Measurements from ENCODE around the gene ERP29. TPM values are rescaled to one million over a fixed set of nuclear protein-coding genes. Genes with fewer than 3 reads are reported as not detected.

The ERP29 gene
- 10 to 100 TPM; 39.8 to 62.7 (median 49.1) TPM for total RNA-seq

DNA sequence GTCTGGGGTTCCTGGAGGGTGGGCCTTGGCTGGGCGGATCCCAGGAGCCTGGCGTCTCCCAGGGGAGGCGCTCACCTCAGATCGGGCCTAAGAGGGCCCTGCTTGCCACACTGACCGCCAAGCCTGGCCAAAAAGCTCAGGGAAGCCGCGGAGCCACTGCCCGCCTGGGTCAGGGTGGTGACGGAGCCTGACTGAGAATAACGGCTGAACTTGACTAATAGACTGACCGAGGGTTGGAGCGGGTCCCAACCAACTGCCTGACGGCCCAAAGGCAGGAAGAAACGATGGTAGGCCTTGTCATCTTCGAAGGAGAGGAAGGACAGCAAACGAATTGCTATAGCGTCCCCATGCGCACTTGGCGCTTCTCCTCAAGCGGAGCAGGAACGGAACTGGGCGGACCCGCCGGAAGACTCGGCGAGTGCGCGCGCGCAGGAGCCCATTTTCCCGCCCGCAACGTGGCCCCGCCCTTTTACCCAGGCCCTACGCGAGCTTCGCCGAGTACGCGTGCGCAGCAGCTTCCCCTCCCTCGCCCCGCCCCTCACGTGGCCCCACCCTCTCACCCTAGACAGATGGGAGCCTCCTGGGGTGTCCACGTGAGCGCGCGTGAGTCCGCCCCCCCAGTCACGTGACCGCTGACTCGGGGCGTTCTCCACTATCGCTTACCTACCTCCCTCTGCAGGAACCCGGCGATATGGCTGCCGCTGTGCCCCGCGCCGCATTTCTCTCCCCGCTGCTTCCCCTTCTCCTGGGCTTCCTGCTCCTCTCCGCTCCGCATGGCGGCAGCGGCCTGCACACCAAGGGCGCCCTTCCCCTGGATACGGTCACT, at the start of gene ERP29, which contains the start of gene TMEM116:
ERP29 (plus strand) TSS at position 652 of the 826 bp plus-strand sequence; CDS start at position 692, 40 bp downstream.
TMEM116 (minus strand) TSS at position 391 of the 826 bp plus-strand sequence. CDS start 7,895 bp downstream, outside the sequence.
- no peaks in the 10 kb centered on the region for H3K9me3 ChIP-seq
- peaks cover 3 to 26% (median 7%) of the 10 kb centered on the region in 4 donors for H3K4me1 ChIP-seq
- H3K27me3 ChIP-seq: no peaks in the 10 kb centered on the region
- peak; percentile 76 to 86 for TF ChIP-seq POLR2A (IDR thresholded peaks at IDR 0.05)
- TF ChIP-seq, protein P1, sequence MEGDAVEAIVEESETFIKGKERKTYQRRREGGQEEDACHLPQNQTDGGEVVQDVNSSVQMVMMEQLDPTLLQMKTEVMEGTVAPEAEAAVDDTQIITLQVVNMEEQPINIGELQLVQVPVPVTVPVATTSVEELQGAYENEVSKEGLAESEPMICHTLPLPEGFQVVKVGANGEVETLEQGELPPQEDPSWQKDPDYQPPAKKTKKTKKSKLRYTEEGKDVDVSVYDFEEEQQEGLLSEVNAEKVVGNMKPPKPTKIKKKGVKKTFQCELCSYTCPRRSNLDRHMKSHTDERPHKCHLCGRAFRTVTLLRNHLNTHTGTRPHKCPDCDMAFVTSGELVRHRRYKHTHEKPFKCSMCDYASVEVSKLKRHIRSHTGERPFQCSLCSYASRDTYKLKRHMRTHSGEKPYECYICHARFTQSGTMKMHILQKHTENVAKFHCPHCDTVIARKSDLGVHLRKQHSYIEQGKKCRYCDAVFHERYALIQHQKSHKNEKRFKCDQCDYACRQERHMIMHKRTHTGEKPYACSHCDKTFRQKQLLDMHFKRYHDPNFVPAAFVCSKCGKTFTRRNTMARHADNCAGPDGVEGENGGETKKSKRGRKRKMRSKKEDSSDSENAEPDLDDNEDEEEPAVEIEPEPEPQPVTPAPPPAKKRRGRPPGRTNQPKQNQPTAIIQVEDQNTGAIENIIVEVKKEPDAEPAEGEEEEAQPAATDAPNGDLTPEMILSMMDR (IDR thresholded peaks at IDR 0.05): peak; percentile 53 to 83 (median 72)
- peak within 1 kb of the TSS; percentile 80 to 96 (median 87) for H3K4me3 ChIP-seq
- DNase-seq: peak; percentile 100
- H3K27ac ChIP-seq: peak within 1 kb of the TSS; percentile 92 to 96 (median 95)
- peaks cover 0 to 9% (median 0%) of the 10 kb centered on the region in 3 donors for H3K36me3 ChIP-seq

DNA sequence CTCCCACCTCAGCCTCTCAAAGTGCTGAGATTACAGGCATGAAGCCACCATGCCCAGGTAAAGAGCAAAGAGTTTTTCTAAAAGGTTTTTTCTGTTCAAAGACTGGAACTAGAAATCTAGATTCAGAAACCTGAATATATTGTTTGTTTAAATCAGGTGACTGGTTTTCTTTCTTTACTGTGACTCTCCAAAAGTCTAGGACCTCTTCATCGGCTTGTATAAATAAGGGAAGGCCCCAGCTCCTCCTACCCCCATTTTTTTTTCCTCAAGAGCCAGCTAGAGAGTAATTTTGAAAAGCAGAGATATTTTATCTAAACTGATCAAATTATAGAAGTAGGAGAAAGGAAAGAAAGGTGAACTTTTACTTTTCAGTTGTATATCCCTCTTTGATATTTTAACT, 48.3 kb upstream of the ERP29 start:
- no peaks in the 10 kb centered on the region for H3K4me1 ChIP-seq
- H3K36me3 ChIP-seq: peaks cover 0 to 15% (median 0%) of the 10 kb centered on the region in 3 donors
- TF ChIP-seq, protein P1 (IDR thresholded peaks at IDR 0.05): no peak
- no peak for TF ChIP-seq POLR2A (IDR thresholded peaks at IDR 0.05)
- no peaks in the 10 kb centered on the region for H3K27me3 ChIP-seq
- H3K27ac ChIP-seq: no peak overlapping the region
- H3K4me3 ChIP-seq: no peak overlapping the region
- no peak for DNase-seq
- H3K9me3 ChIP-seq: peaks cover 0 to 3% (median 0%) of the 10 kb centered on the region in 4 donors

DNA sequence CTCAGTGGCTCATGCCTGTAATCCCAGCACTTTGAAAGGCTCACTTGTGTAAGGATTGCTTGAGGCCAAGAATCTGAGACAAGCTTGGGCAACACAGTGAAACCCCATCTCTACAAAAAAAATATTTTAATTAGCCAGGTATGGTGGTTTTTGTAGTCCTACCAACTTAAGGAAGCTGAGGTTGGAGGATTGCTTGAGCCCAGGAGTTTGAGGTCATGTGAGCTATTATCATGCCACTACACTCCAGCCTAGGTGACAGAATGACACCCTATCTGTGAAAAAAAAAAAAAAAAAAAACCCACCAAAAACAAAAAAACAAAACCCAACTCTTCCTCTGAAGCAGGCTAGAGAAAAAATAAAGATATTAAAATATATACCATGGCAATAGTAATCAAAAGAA, 41.4 kb upstream of the ERP29 start:
- DNase-seq: no peak
- TF ChIP-seq, protein P1 (IDR thresholded peaks at IDR 0.05): no peak
- TF ChIP-seq POLR2A (IDR thresholded peaks at IDR 0.05): no peak
- peaks cover 0 to 17% (median 0%) of the 10 kb centered on the region in 3 donors for H3K36me3 ChIP-seq
- no peaks in the 10 kb centered on the region for H3K4me1 ChIP-seq
- peaks cover 0 to 3% (median 0%) of the 10 kb centered on the region in 4 donors for H3K9me3 ChIP-seq
- H3K27ac ChIP-seq: no peak overlapping the region
- H3K4me3 ChIP-seq: no peak overlapping the region
- H3K27me3 ChIP-seq: no peaks in the 10 kb centered on the region

GRCh38 chr12:111975161-111975931, 37.9 kb upstream of the ERP29 start:
- H3K27me3 ChIP-seq: no peaks in the 10 kb centered on the region
- no peak for TF ChIP-seq POLR2A (IDR thresholded peaks at IDR 0.05)
- TF ChIP-seq, protein P1 (IDR thresholded peaks at IDR 0.05): no peak
- peaks cover 0 to 3% (median 0%) of the 10 kb centered on the region in 4 donors for H3K9me3 ChIP-seq
- DNase-seq: no peak
- no peak overlapping the region for H3K27ac ChIP-seq
- no peak overlapping the region for H3K4me3 ChIP-seq
- H3K4me1 ChIP-seq: no peaks in the 10 kb centered on the region
- peaks cover 0 to 17% (median 0%) of the 10 kb centered on the region in 3 donors for H3K36me3 ChIP-seq

DNA sequence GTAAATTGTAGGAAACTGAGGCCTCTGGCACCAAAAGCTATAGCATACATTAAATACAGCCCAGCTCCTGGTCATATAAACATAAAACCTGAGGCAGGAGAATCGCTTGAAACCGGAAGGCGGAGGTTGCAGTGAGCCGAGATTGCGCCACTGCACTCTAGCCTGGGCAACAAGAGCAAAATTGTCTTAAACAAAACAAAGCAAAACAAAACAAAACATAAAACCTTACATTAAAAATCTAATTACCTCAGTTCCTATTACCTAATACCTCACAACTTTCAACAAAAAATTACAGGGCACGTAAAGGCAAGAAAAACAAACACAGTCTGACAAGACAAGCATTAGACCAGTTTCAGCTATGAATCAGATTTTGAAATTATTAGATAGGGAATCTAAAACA, 36.9 kb upstream of the ERP29 start:
- TF ChIP-seq, protein P1 (IDR thresholded peaks at IDR 0.05): no peak
- no peak for TF ChIP-seq POLR2A (IDR thresholded peaks at IDR 0.05)

More for the DNA sequence above, 36.9 kb upstream of the ERP29 start:
- Histone ChIP-seq H3K36me3 (peaks cover 0 to 17% (median 0%) of the 10 kb centered on the region in 3 donors), H3K4me3 (no peak overlapping the region), H3K4me1 (no peaks in the 10 kb centered on the region), H3K9me3 (no peaks in the 10 kb centered on the region), H3K27me3 (no peaks in the 10 kb centered on the region), H3K27ac (no peak overlapping the region)
- no peak for DNase-seq
